GM21717 (cell line): Measurements from ENCODE around the gene SHB.

Source experiments
- ATAC-seq: cut with Tn5 transposase; IDR thresholded peaks from one replicate; pipeline ENCODE4 v1.9.1; 2021; ENCODE audit warnings: mild to moderate bottlenecking, moderate library complexity; ENCODE audit not compliant: unreplicated experiment

Gene SHB

GRCh38 chr9:37942621-37943344, 126.2 kb downstream of the SHB start:
- no peak for ATAC-seq

GRCh38 chr9:37941253-37941652, 127.8 kb downstream of the SHB start:
- ATAC-seq = no peak

- ATAC-seq = no peak
Observed at GRCh38 chr9:37939575-37940095, 129.4 kb downstream of the SHB start.

- no peak for ATAC-seq
Observed at GRCh38 chr9:37938121-37938891, 130.7 kb downstream of the SHB start.

GRCh38 chr9:37937366-37937765, 131.7 kb downstream of the SHB start:
- ATAC-seq = no peak

- ATAC-seq = no peak
Observed at GRCh38 chr9:37936965-37937364, 132.1 kb downstream of the SHB start.

GRCh38 chr9:37936376-37936775, 132.7 kb downstream of the SHB start:
- ATAC-seq = no peak

- no peak for ATAC-seq
Observed at GRCh38 chr9:37935096-37935495, 133.9 kb downstream of the SHB start.

GRCh38 chr9:37931592-37931991, 137.4 kb downstream of the SHB start:
- no peak for ATAC-seq

GRCh38 chr9:37929441-37929895, 139.6 kb downstream of the SHB start:
- no peak for ATAC-seq

GRCh38 chr9:37928552-37929430, 140.2 kb downstream of the SHB start:
- no peak for ATAC-seq

- no peak for ATAC-seq
Observed at GRCh38 chr9:37927601-37928551, 141.2 kb downstream of the SHB start.

- no peak for ATAC-seq
Observed at GRCh38 chr9:37927132-37927531, 141.9 kb downstream of the SHB start.

GRCh38 chr9:37926737-37927118, 142.3 kb downstream of the SHB start:
- ATAC-seq = no peak

GRCh38 chr9:37925786-37926736, 143.0 kb downstream of the SHB start:
- ATAC-seq = no peak

GRCh38 chr9:37925006-37925405, 144.0 kb downstream of the SHB start:
- ATAC-seq = no peak

GRCh38 chr9:37924538-37924937, 144.5 kb downstream of the SHB start:
- no peak for ATAC-seq

- no peak for ATAC-seq
Observed at GRCh38 chr9:37923796-37924427, 145.1 kb downstream of the SHB start.
